Colonic mucosa (tissue), 4 donors: ENCODE measurements around the gene LRGUK. TPM values are rescaled to one million over a fixed set of nuclear protein-coding genes. Genes with fewer than 3 reads are reported as not detected.

Experiments used
- DNase-seq: peaks from one replicate; pipeline ENCODE4 v3.0.0-alpha.2; 2020
- H3K27ac ChIP-seq: fragments of 200-600 bp; one replicate; pipeline ENCODE4 v1.8.0; 2021
- H3K27me3 ChIP-seq: fragments of 200-600 bp; one replicate; pipeline ENCODE4 v1.8.0; 2021
- H3K36me3 ChIP-seq: fragments of 200-600 bp; one replicate; pipeline ENCODE4 v1.8.0; 2021
- H3K4me1 ChIP-seq: fragments of 200-600 bp; one replicate; pipeline ENCODE4 v1.8.0; 2021; ENCODE audit warnings: mild to moderate bottlenecking
- H3K4me3 ChIP-seq: fragments of 200-600 bp; one replicate; pipeline ENCODE4 v1.8.0; 2021
- H3K9ac ChIP-seq, 2 donors: one replicate each; pipeline ENCODE4 v1.7.0; 2013; ENCODE audit warnings: control low read depth in 2 of 2, low read depth in 2 of 2, low read length in 2 of 2
- H3K9me3 ChIP-seq: fragments of 200-600 bp; one replicate; pipeline ENCODE4 v1.8.0; 2021
- CTCF ChIP-seq: fragments of 200-600 bp; IDR thresholded peaks from one replicate; pipeline ENCODE4 v1.8.0; 2022; ENCODE audit warnings: antibody characterized with exemption, mild to moderate bottlenecking
- intact Hi-C: fragments of 100-400 bp; cut with DNase I; formaldehyde crosslinking; loops from one replicate; pipeline ENCODE4 v1.14.1; 2022
- total RNA-seq, 2 donors: library from RNA; stranded (reverse); fragmentation: NEBNext Ultra II Directional in 1 of 2; extraction: Animal tissue kit (Norgen Biotek cat#: 25700) in 1 of 2; gene quantifications; one replicate each; pipeline ENCODE4 v1.2.1, GENCODE V29; 2021
- donor health status: healthy.
- donor health status: DM: no; HTN: no; CAD: no.
- donor health status: DM: no; HTN: no; CAD: no.

The LRGUK gene
- total RNA-seq, 2 donors from 2014 or later: 0.37 to 0.69 TPM

GRCh38 chr7:134128829-134129228, 1.7 kb downstream of the LRGUK start:
- no peaks in the 10 kb centered on the region for H3K9me3 ChIP-seq
- H3K27ac ChIP-seq: no peak overlapping the region
- no peaks in the 10 kb centered on the region for H3K36me3 ChIP-seq
- intact Hi-C loops: no loop called here
- no peak overlapping the region for H3K4me3 ChIP-seq
- DNase-seq: no peak
- no peaks in the 10 kb centered on the region for H3K27me3 ChIP-seq
- no peak for TF ChIP-seq CTCF
- peaks cover 5% of the 10 kb centered on the region for H3K4me1 ChIP-seq
- no peak overlapping the region for H3K9ac ChIP-seq

DNA sequence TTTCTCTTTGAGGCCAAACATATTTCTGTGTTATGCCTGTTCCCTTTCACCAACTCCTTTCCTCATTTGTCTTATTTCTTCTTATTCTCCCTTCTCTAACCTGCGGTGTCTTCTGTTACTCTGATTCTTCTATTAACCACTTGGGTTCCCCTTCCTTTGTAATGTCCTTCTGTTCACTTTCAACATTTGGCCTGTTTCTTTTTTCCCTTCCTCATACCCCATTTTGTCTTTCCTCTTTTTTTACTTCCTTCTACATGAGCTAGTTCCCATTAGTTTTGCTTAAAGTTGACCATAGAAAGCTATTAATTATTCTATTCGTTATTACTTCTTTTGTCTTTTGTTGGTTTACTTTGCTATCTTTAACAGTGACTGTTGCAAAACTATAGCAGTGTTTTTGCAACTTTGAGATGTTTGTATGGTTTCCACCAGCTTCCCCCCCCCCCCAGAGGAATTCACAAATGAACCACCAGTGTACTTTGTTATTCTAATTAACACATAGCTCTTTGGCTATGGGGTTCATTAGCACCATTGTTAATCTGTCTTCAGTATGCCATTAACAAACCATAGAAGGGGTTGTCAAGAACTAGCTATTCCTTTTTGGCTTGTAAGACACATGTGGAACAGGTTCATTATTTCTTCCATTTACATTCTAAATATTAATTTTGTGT, 2.9 kb downstream of the LRGUK start:
- Histone ChIP-seq H3K9ac (no peak overlapping the region), H3K27ac (no peak overlapping the region), H3K4me1 (peaks cover 5% of the 10 kb centered on the region), H3K27me3 (no peaks in the 10 kb centered on the region), H3K9me3 (no peaks in the 10 kb centered on the region), H3K36me3 (no peaks in the 10 kb centered on the region), H3K4me3 (no peak overlapping the region)
- intact Hi-C loops: no loop called here
- DNase-seq: no peak
- TF ChIP-seq CTCF: no peak

DNA sequence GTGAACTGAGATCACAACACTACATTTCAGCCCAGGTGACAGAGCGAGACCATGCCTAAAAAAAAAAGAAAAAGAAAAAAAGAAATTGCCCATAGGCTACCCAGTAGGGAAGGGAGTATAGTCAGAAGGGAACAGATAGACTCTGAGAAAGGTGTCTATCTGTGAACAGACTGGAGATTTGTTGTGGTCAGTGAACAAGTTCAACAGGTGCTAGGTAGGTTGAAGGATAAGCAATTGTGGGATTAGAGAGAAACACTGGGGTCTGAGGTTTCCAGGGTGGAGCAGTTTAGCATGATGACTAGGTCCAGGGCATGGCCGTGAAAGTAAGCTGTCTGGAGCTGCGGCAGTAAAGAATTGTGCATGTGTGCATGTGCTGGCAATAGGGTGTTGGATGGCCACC, 6.9 kb downstream of the LRGUK start:
- DNase-seq: no peak
- Histone ChIP-seq H3K27me3 (no peaks in the 10 kb centered on the region), H3K4me1 (no peaks in the 10 kb centered on the region), H3K36me3 (no peaks in the 10 kb centered on the region), H3K4me3 (no peak overlapping the region), H3K9ac (no peak overlapping the region), H3K9me3 (no peaks in the 10 kb centered on the region), H3K27ac (no peak overlapping the region)
- no peak for TF ChIP-seq CTCF
- intact Hi-C loops: no loop called here

DNA sequence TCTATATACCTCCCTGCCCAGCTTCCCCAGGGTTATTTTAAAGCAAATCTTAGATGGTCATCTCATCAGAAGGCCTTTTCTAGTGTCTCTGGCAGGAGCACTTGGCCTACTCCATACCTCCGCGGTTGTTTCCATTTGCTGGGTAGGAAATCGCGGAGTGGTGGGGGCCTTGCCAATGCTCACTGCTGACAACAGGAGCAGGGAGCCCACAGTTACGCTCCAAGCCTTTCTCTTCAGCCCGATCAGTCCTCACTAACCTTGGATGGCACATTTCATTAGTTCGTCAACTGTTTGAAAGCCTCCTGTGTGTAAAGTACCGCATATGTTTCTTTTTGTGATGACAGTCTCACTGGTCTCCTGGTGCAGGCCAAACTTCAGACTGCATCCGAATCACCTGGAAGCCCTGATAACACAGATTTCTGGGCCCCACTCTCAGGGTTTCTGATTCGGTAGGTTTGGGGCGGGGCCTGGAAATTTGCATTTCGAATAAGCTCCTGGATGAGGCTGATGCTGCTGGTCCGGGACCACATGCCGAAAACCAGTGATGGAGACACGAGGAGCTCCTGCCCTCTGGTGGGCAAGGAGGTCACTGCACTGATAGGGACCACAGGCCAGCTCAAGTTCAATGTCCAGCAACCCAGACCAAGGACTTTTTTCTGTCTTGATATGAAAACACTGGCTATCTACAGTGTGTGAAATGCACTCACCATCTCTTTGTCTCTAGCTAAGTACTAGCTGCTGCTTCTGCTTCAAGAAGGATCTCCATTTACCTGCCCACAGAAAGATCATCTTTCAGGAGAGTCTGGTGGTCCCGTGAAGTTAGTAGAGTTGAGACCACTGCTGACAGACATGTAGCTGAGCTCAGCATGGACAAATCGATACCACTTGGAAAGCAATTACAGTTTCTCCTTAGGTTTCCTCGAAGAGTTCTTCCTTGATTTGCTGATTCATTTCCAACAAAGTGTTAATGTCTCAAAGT, 14.0 kb downstream of the LRGUK start:
- no peaks in the 10 kb centered on the region for H3K27me3 ChIP-seq
- H3K36me3 ChIP-seq: no peaks in the 10 kb centered on the region
- no peak overlapping the region for H3K4me3 ChIP-seq
- peak; percentile 62 for DNase-seq
- no peaks in the 10 kb centered on the region for H3K4me1 ChIP-seq
- H3K27ac ChIP-seq: no peak overlapping the region
- H3K9me3 ChIP-seq: no peaks in the 10 kb centered on the region
- H3K9ac ChIP-seq: no peak overlapping the region
- peak; percentile 76 for TF ChIP-seq CTCF
- intact Hi-C loops: no loop called here

- Histone ChIP-seq H3K4me1 (no peaks in the 10 kb centered on the region), H3K9ac (no peak overlapping the region), H3K9me3 (no peaks in the 10 kb centered on the region), H3K27me3 (no peaks in the 10 kb centered on the region), H3K4me3 (no peak overlapping the region), H3K27ac (no peak overlapping the region), H3K36me3 (no peaks in the 10 kb centered on the region)
- DNase-seq: no peak
- no peak for TF ChIP-seq CTCF
- intact Hi-C loops: no loop called here
These were observed 14.7 kb downstream of the LRGUK start for GRCh38 chr7:134141868-134142264.
